Loucy (cell line): ENCODE measurements around the gene ZBTB21.

Experiments used
- H2AFZ ChIP-seq: fragments of 200-600 bp; sonication (generic); 2 replicates; pipeline ENCODE4 v1.6.0; 2016; ENCODE audit warnings: antibody characterized with exemption, mild to moderate bottlenecking, low read length, moderate library complexity
- H3F3A ChIP-seq: fragments of 200-600 bp; 2 replicates; pipeline ENCODE4 v1.6.0; 2016; ENCODE audit warnings: antibody characterized with exemption, low read depth, mild to moderate bottlenecking
- H3K27me3 ChIP-seq: fragments of 200-600 bp; sonication (generic); 2 replicates; pipeline ENCODE4 v1.6.1; 2014; ENCODE audit warnings: low read length, mild to moderate bottlenecking; ENCODE audit not compliant: insufficient read depth, poor library complexity, severe bottlenecking
- H3K36me3 ChIP-seq: fragments of 200-600 bp; sonication (generic); 2 replicates; pipeline ENCODE4 v1.6.1; 2016; ENCODE audit warnings: low read length; ENCODE audit not compliant: insufficient read depth
- H3K4me1 ChIP-seq: fragments of 200-600 bp; sonication (generic); 2 replicates; pipeline ENCODE4 v1.5.1; 2014; ENCODE audit warnings: low read length, mild to moderate bottlenecking; ENCODE audit not compliant: insufficient read depth, poor library complexity, severe bottlenecking
- H3K4me2 ChIP-seq: fragments of 200-600 bp; sonication (generic); 2 replicates; pipeline ENCODE4 v1.6.0; 2014; ENCODE audit warnings: antibody characterized with exemption, low read length, low read depth, mild to moderate bottlenecking; ENCODE audit not compliant: poor library complexity, severe bottlenecking
- H3K4me3 ChIP-seq: fragments of 200-600 bp; sonication (generic); 2 replicates; pipeline ENCODE4 v1.5.1; 2014; ENCODE audit warnings: low read length, mild to moderate bottlenecking, mixed read lengths; ENCODE audit not compliant: poor library complexity, severe bottlenecking
- H3K79me2 ChIP-seq: fragments of 200-600 bp; sonication (generic); 2 replicates; pipeline ENCODE4 v1.6.1; 2014; ENCODE audit warnings: low read length; ENCODE audit not compliant: insufficient read depth
- H3K9ac ChIP-seq: fragments of 200-600 bp; sonication (generic); 2 replicates; pipeline ENCODE4 v1.6.0; 2014; ENCODE audit warnings: mild to moderate bottlenecking, low read depth, low read length, moderate library complexity; ENCODE audit not compliant: poor library complexity, severe bottlenecking
- H3K9me2 ChIP-seq: fragments of 200-600 bp; sonication (generic); replicated peaks from 2 replicates; pipeline ENCODE4 v1.6.1; 2016; ENCODE audit warnings: low read depth, low read length, mixed read lengths
- H3K9me3 ChIP-seq: fragments of 200-600 bp; sonication (generic); 2 replicates; pipeline ENCODE4 v1.6.1; 2014; ENCODE audit warnings: mild to moderate bottlenecking, antibody characterized with exemption, low read length, low read depth; ENCODE audit not compliant: insufficient read depth
- H4K20me1 ChIP-seq: fragments of 200-600 bp; sonication (generic); 2 replicates; pipeline ENCODE4 v1.6.0; 2014; ENCODE audit warnings: antibody characterized with exemption, low read length, mild to moderate bottlenecking; ENCODE audit not compliant: insufficient read depth, poor library complexity, severe bottlenecking
- CTCF ChIP-seq: fragments of 200-600 bp; sonication (generic); conservative IDR thresholded peaks from 2 replicates; pipeline ENCODE4 v1.5.1; 2014; ENCODE audit warnings: mild to moderate bottlenecking, antibody characterized with exemption, low read length
- EZH2phosphoT487 ChIP-seq: fragments of 200-600 bp; IDR thresholded peaks from 2 replicates; pipeline ENCODE4 v1.6.1; 2018; ENCODE audit warnings: antibody characterized with exemption, mild to moderate bottlenecking, moderate library complexity, borderline replicate concordance

Gene ZBTB21

GRCh38 chr21:41943851-41944250 lies 66.3 kb downstream of the ZBTB21 start:
- H3K4me2 ChIP-seq: no peak overlapping the region
- no peak overlapping the region for H2AFZ ChIP-seq
- H3K9me3 ChIP-seq: no peaks in the 10 kb centered on the region
- H3K27me3 ChIP-seq: no peaks in the 10 kb centered on the region
- no peaks in the 10 kb centered on the region for H3K79me2 ChIP-seq
- TF ChIP-seq CTCF: no peak
- H3K9me2 ChIP-seq: no peaks in the 10 kb centered on the region
- no peaks in the 10 kb centered on the region for H3K36me3 ChIP-seq
- H3K9ac ChIP-seq: no peak overlapping the region
- H3F3A ChIP-seq: no peaks in the 10 kb centered on the region
- no peaks in the 10 kb centered on the region for H3K4me1 ChIP-seq
- H4K20me1 ChIP-seq: no peaks in the 10 kb centered on the region
- no peak overlapping the region for H3K4me3 ChIP-seq

GRCh38 chr21:41942457-41942856 lies 67.7 kb downstream of the ZBTB21 start:
- no peaks in the 10 kb centered on the region for H3K9me3 ChIP-seq
- H3K4me1 ChIP-seq: no peaks in the 10 kb centered on the region
- no peak overlapping the region for H3K4me3 ChIP-seq
- H3K79me2 ChIP-seq: no peaks in the 10 kb centered on the region
- no peaks in the 10 kb centered on the region for H3K27me3 ChIP-seq
- H3K4me2 ChIP-seq: no peak overlapping the region
- H3K36me3 ChIP-seq: no peaks in the 10 kb centered on the region
- H3F3A ChIP-seq: no peaks in the 10 kb centered on the region
- no peaks in the 10 kb centered on the region for H3K9me2 ChIP-seq
- no peaks in the 10 kb centered on the region for H4K20me1 ChIP-seq
- TF ChIP-seq CTCF (no peak), EZH2phosphoT487 (no peak)
- no peak overlapping the region for H3K9ac ChIP-seq
- no peak overlapping the region for H2AFZ ChIP-seq

GRCh38 chr21:41941941-41942340 lies 68.2 kb downstream of the ZBTB21 start:
- Histone ChIP-seq H3K9ac (no peak overlapping the region), H3K79me2 (no peaks in the 10 kb centered on the region), H3K9me3 (no peaks in the 10 kb centered on the region), H2AFZ (no peak overlapping the region), H3K27me3 (no peaks in the 10 kb centered on the region), H3F3A (no peaks in the 10 kb centered on the region), H3K4me1 (no peaks in the 10 kb centered on the region), H3K36me3 (no peaks in the 10 kb centered on the region), H3K4me2 (no peak overlapping the region), H3K4me3 (no peak overlapping the region), H3K9me2 (no peaks in the 10 kb centered on the region), H4K20me1 (no peaks in the 10 kb centered on the region)
- TF ChIP-seq CTCF (no peak), EZH2phosphoT487 (no peak)
